HepG2 (cell line): Measurements from ENCODE around the gene LSM2. TPM values are rescaled to one million over a fixed set of nuclear protein-coding genes. Genes with fewer than 3 reads are reported as not detected.

Source experiments
- GRHL1 ChIP-seq: sonication (generic); formaldehyde crosslinking; conservative IDR thresholded peaks from 2 replicates; pipeline ENCODE4 v1.8.0; 2022; ENCODE audit warnings: missing genetic modification reagents
- HNRNPH1 ChIP-seq: fragments of 200-400 bp; formaldehyde crosslinking; optimal IDR thresholded peaks from 2 replicates; pipeline ENCODE3; 2017; ENCODE audit warnings: mild to moderate bottlenecking, low read depth, low read length
- HOXA5 ChIP-seq: sonication (generic); formaldehyde crosslinking; IDR thresholded peaks from 2 replicates; pipeline ENCODE4 v1.4.0; 2020; ENCODE audit warnings: missing genetic modification reagents
- LCORL ChIP-seq, 2 experiments: fragments of 450-650 bp in 1 of 2; sonication (generic) in 1 of 2; formaldehyde crosslinking in 1 of 2; IDR thresholded peaks; 2 replicates each; pipeline versions ENCODE4 v1.5.0 to v1.6.1; 2017 to 2020; ENCODE audit warnings: antibody characterized with exemption in 1 of 2, missing genetic modification reagents in 1 of 2
- LRRFIP1 ChIP-seq: sonication (generic); formaldehyde crosslinking; conservative IDR thresholded peaks from 2 replicates; pipeline ENCODE4 v1.4.0; 2020; ENCODE audit warnings: missing genetic modification reagents
- MBD4 ChIP-seq: IDR thresholded peaks from 2 replicates; pipeline ENCODE4 v1.6.1; 2012; ENCODE audit warnings: low read length, inconsistent platforms, borderline replicate concordance
- PITX1 ChIP-seq: sonication (generic); formaldehyde crosslinking; IDR thresholded peaks from 2 replicates; pipeline ENCODE4 v1.5.1; 2020; ENCODE audit warnings: mild to moderate bottlenecking, missing genetic modification reagents
- TBX2 ChIP-seq: sonication (generic); formaldehyde crosslinking; IDR thresholded peaks from 2 replicates; pipeline ENCODE4 v1.5.0; 2020; ENCODE audit warnings: missing genetic modification reagents, mild to moderate bottlenecking, borderline replicate concordance
- ZNF468 ChIP-seq: sonication (generic); formaldehyde crosslinking; IDR thresholded peaks from 2 replicates; pipeline ENCODE4 v1.8.0; 2022; ENCODE audit warnings: mild to moderate bottlenecking, moderate library complexity, missing genetic modification reagents
- ZNF768 ChIP-seq: sonication (generic); formaldehyde crosslinking; IDR thresholded peaks from 2 replicates; pipeline ENCODE4 v1.4.0; 2020; ENCODE audit warnings: missing genetic modification reagents
- polyA plus RNA-seq, 8 experiments: library from polyadenylated mRNA; depleted of rRNA in 3 of 8; stranded (reverse) in 7 of 8; unstranded in 1 of 8; fragments of >200 nt; fragmentation: Illumina TruSeq in 4 of 8; extraction: Trizol in 4 of 8; gene quantifications; 2 replicates each; pipeline versions ENCODE4 v1.2.1 to v1.2.3, GENCODE V29; 2011 to 2016; ENCODE audit warnings: low read depth in 4 of 8, missing spikeins in 1 of 8, mixed read lengths in 1 of 8; ENCODE audit not compliant: insufficient read depth in 1 of 8
- total RNA-seq, 5 experiments: library from RNA; depleted of rRNA; stranded (reverse); fragments of >200 nt; fragmentation: Illumina TruSeq; extraction: Trizol; gene quantifications; 2 replicates each; pipeline ENCODE4 v1.2.3, GENCODE V29; 2016; ENCODE audit warnings: low read depth in 1 of 5
- TF ChIP-seq, protein P1 (sequence below): sonication (generic); formaldehyde crosslinking; IDR thresholded peaks from 2 replicates; pipeline ENCODE4 v1.5.1; 2020; ENCODE audit warnings: mild to moderate bottlenecking, missing genetic modification reagents, borderline replicate concordance
- TF ChIP-seq, protein P2 (sequence below): sonication (generic); formaldehyde crosslinking; IDR thresholded peaks from 2 replicates; pipeline ENCODE4 v1.4.0; 2020; ENCODE audit warnings: missing genetic modification reagents, borderline replicate concordance

LSM2 gene
- total and polyA plus RNA-seq, 2 of the 13 experiments (the other 11 are each of a cell fraction or from before 2014, with no cell fraction given) = 69.4 to 90.5 TPM

GRCh38 chr6:31776989-31777666 is 29.6 kb downstream of the LSM2 start, which contains the start of gene VWA7 (continued):
- TF ChIP-seq, protein P1, sequence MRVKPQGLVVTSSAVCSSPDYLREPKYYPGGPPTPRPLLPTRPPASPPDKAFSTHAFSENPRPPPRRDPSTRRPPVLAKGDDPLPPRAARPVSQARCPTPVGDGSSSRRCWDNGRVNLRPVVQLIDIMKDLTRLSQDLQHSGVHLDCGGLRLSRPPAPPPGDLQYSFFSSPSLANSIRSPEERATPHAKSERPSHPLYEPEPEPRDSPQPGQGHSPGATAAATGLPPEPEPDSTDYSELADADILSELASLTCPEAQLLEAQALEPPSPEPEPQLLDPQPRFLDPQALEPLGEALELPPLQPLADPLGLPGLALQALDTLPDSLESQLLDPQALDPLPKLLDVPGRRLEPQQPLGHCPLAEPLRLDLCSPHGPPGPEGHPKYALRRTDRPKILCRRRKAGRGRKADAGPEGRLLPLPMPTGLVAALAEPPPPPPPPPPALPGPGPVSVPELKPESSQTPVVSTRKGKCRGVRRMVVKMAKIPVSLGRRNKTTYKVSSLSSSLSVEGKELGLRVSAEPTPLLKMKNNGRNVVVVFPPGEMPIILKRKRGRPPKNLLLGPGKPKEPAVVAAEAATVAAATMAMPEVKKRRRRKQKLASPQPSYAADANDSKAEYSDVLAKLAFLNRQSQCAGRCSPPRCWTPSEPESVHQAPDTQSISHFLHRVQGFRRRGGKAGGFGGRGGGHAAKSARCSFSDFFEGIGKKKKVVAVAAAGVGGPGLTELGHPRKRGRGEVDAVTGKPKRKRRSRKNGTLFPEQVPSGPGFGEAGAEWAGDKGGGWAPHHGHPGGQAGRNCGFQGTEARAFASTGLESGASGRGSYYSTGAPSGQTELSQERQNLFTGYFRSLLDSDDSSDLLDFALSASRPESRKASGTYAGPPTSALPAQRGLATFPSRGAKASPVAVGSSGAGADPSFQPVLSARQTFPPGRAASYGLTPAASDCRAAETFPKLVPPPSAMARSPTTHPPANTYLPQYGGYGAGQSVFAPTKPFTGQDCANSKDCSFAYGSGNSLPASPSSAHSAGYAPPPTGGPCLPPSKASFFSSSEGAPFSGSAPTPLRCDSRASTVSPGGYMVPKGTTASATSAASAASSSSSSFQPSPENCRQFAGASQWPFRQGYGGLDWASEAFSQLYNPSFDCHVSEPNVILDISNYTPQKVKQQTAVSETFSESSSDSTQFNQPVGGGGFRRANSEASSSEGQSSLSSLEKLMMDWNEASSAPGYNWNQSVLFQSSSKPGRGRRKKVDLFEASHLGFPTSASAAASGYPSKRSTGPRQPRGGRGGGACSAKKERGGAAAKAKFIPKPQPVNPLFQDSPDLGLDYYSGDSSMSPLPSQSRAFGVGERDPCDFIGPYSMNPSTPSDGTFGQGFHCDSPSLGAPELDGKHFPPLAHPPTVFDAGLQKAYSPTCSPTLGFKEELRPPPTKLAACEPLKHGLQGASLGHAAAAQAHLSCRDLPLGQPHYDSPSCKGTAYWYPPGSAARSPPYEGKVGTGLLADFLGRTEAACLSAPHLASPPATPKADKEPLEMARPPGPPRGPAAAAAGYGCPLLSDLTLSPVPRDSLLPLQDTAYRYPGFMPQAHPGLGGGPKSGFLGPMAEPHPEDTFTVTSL = peak; percentile 72
- TF ChIP-seq ZNF768 (peak; percentile 48; the same call in 1 of the 2 replicates), ZNF468 (CRISPR knock-in tag) (no peak), LCORL (IDR thresholded peaks at IDR 0.05) (peak; percentile 99), LCORL (CRISPR knock-in tag; IDR thresholded peaks at IDR 0.05) (peak; percentile 97), PITX1 (CRISPR knock-in tag) (0 out of 2 replicates have a peak, but pooled peaks have one; percentile 36), TBX2 (CRISPR knock-in tag) (peak; percentile 84), MBD4 (no peak), GRHL1 (no peak), HOXA5 (0 out of 2 replicates have a peak, but pooled peaks have one; percentile 28), LRRFIP1 (CRISPR knock-in tag) (no peak), HNRNPH1 (peak; percentile 40)
- TF ChIP-seq, protein P2, sequence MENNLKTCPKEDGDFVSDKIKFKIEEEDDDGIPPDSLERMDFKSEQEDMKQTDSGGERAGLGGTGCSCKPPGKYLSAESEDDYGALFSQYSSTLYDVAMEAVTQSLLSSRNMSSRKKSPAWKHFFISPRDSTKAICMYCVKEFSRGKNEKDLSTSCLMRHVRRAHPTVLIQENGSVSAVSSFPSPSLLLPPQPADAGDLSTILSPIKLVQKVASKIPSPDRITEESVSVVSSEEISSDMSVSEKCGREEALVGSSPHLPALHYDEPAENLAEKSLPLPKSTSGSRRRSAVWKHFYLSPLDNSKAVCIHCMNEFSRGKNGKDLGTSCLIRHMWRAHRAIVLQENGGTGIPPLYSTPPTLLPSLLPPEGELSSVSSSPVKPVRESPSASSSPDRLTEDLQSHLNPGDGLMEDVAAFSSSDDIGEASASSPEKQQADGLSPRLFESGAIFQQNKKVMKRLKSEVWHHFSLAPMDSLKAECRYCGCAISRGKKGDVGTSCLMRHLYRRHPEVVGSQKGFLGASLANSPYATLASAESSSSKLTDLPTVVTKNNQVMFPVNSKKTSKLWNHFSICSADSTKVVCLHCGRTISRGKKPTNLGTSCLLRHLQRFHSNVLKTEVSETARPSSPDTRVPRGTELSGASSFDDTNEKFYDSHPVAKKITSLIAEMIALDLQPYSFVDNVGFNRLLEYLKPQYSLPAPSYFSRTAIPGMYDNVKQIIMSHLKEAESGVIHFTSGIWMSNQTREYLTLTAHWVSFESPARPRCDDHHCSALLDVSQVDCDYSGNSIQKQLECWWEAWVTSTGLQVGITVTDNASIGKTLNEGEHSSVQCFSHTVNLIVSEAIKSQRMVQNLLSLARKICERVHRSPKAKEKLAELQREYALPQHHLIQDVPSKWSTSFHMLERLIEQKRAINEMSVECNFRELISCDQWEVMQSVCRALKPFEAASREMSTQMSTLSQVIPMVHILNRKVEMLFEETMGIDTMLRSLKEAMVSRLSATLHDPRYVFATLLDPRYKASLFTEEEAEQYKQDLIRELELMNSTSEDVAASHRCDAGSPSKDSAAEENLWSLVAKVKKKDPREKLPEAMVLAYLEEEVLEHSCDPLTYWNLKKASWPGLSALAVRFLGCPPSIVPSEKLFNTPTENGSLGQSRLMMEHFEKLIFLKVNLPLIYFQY = peak; percentile 91; the same call in 1 of the 2 replicates
